BJ (cell line): Measurements from ENCODE around the gene OR10C1. TPM values are rescaled to one million over a fixed set of nuclear protein-coding genes. Genes with fewer than 3 reads are reported as not detected.

Experiments
- CTCF ChIA-PET: fragments of 350-600 bp; formaldehyde crosslinking; extraction: SDS; loops from one replicate; lab custom pipeline; 2021; ENCODE audit warnings: antibody characterized with exemption, inconsistent platforms; lab: Yijun Ruan, JAX
- POLR2A ChIA-PET: fragments of 300-600 bp; sonication (Branson Sonifier 250); formaldehyde crosslinking; extraction: SDS; loops from one replicate; lab custom pipeline; 2021; ENCODE audit warnings: antibody characterized with exemption; lab: Charles Lee
- DNase-seq: peaks from one replicate; pipeline ENCODE4 v3.0.0-alpha.2; 2011; ENCODE audit warnings: low read depth
- H3K27me3 ChIP-seq: 2 replicates; pipeline ENCODE4 v1.6.0; 2011; ENCODE audit warnings: low read length; ENCODE audit not compliant: control insufficient read depth, insufficient read depth
- H3K36me3 ChIP-seq: 2 replicates; pipeline ENCODE4 v1.5.1; 2011; ENCODE audit warnings: low read length; ENCODE audit not compliant: control insufficient read depth, insufficient read depth
- H3K4me3 ChIP-seq: 2 replicates; pipeline ENCODE4 v1.5.1; 2011; ENCODE audit warnings: low read depth, mild to moderate bottlenecking, control low read depth, low read length
- polyA plus RNA-seq: library from polyadenylated mRNA; depleted of rRNA; stranded (reverse); fragments of >200 nt; gene quantifications from 2 replicates; pipeline ENCODE4 v1.2.3, GENCODE V29; 2011
- TF ChIP-seq, protein P1 (sequence below): IDR thresholded peaks from 2 replicates; pipeline ENCODE4 v1.5.1; 2011; ENCODE audit warnings: low read depth, mild to moderate bottlenecking, control low read depth, inconsistent platforms, low read length, moderate library complexity; ENCODE audit not compliant: insufficient read depth

Gene OR10C1
- polyA plus RNA-seq, 1 experiment, result not detected

DNA sequence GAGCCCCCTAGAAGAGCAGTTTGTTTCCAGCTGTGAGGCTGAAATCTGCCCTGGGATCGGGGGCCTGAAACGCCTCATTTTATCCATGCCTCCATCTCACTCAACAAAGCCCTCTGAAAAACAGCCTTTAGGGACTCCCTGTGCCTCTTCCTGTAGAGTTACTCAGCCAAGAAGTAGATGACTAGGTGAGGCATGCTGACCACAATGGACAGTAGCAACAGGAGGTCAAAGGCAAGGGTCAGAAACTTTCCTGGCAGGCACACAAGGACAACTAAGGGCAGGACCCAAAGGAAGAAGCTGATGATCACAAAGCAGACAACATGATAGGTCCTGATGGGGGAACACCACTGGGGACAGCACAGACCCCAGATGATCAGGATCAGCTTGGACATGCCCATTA, 35.9 kb downstream of the OR10C1 start:
- TF ChIP-seq, protein P1, sequence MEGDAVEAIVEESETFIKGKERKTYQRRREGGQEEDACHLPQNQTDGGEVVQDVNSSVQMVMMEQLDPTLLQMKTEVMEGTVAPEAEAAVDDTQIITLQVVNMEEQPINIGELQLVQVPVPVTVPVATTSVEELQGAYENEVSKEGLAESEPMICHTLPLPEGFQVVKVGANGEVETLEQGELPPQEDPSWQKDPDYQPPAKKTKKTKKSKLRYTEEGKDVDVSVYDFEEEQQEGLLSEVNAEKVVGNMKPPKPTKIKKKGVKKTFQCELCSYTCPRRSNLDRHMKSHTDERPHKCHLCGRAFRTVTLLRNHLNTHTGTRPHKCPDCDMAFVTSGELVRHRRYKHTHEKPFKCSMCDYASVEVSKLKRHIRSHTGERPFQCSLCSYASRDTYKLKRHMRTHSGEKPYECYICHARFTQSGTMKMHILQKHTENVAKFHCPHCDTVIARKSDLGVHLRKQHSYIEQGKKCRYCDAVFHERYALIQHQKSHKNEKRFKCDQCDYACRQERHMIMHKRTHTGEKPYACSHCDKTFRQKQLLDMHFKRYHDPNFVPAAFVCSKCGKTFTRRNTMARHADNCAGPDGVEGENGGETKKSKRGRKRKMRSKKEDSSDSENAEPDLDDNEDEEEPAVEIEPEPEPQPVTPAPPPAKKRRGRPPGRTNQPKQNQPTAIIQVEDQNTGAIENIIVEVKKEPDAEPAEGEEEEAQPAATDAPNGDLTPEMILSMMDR, result no peak
- CTCF ChIA-PET, result no interaction called here
- no peaks in the 10 kb centered on the region for H3K36me3 ChIP-seq
- no peak for DNase-seq
- H3K4me3 ChIP-seq, result no peak overlapping the region
- H3K27me3 ChIP-seq, result no peaks in the 10 kb centered on the region
- POLR2A ChIA-PET, result no interaction called here

DNA sequence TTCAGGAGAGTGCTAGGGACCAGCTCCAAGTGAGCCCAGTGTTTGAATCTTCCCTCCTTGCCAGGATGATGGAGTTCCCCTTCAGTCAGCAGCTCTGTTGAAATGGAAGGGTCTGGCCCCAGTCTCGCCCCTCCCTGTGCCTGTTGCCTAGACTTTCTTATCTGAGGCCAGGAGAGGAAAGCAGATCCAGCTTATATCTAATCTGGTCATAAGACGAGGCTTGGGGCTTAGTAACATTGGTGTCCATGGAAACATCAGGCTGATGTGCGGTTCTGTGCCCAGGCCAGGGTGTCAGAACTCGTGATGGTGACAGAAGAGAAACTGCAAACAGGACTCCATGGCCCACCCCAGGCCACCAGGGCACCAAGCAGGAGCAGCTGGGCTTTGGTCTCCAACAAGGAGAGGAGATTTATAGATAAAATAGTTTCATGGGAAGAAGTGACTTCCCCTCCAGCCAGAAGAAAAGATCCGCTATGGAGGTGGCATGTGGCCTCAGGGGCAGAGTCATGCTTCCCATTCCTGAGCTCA, 38.9 kb downstream of the OR10C1 start:
- CTCF ChIA-PET, result no interaction called here
- Histone ChIP-seq H3K36me3 (no peaks in the 10 kb centered on the region), H3K27me3 (no peaks in the 10 kb centered on the region), H3K4me3 (no peak overlapping the region)
- no peak for DNase-seq
- POLR2A ChIA-PET, result no interaction called here
- TF ChIP-seq, protein P1, result no peak

- Histone ChIP-seq H3K36me3 (no peaks in the 10 kb centered on the region), H3K4me3 (no peak overlapping the region), H3K27me3 (no peaks in the 10 kb centered on the region)
- POLR2A ChIA-PET, result no interaction called here
- TF ChIP-seq, protein P1, result no peak
- CTCF ChIA-PET, result no interaction called here
- no peak for DNase-seq
Observed at GRCh38 chr6:29478740-29479139, 39.6 kb downstream of the OR10C1 start.

DNA sequence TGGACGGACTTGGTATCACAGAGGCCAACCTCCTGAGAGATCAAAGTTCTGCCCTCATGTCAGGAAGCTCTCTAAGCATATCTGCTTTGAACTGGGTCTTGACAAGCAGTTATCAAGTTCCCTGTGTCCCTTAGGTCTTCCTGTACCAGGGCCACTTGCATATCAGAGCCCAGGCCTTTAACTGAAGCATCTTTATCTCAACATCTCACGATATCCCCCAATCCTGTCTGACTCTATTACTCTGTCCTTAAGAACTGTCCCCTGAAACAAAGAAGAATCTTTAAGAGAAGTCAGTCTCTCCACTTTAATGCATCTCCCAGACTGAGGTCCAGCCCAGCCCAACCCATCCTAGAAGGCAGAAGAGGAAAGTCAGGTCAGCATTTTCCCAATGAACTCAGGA, 40.5 kb downstream of the OR10C1 start:
- DNase-seq, result no peak
- CTCF ChIA-PET, result no interaction called here
- H3K36me3 ChIP-seq, result no peaks in the 10 kb centered on the region
- TF ChIP-seq, protein P1, result no peak
- POLR2A ChIA-PET, result no interaction called here
- no peak overlapping the region for H3K4me3 ChIP-seq
- no peaks in the 10 kb centered on the region for H3K27me3 ChIP-seq

DNA sequence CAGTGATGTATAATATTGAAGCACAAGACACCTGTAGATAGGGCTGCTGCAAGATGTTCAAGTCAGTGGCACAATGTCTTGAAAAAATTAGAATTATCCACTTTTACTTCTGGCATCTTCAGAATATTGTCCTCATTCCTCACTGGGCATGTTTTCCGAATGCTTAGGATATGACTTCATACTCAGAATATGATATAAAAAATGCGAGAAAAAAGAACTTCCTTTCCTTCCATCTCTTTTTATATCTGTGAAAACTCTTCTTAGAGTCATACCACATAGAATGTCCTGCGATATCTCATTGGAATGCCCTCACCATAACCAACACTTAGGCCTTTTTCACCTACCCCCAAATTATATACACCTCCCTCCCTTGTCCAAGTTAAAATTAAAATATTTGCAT, 44.1 kb downstream of the OR10C1 start:
- Histone ChIP-seq H3K36me3 (no peaks in the 10 kb centered on the region), H3K4me3 (no peak overlapping the region), H3K27me3 (no peaks in the 10 kb centered on the region)
- POLR2A ChIA-PET, result no interaction called here
- TF ChIP-seq, protein P1, result no peak
- no peak for DNase-seq
- CTCF ChIA-PET, result no interaction called here
